Fibroblast of pulmonary artery (primary cell): ENCODE results near the gene DAPL1.
A peak's percentile ranks its signal among the peaks of the same experiment; 100 is the strongest.

Experiments used
- DNase-seq: peaks from one replicate; pipeline ENCODE4 v3.0.0-alpha.2; 2010; ENCODE audit warnings: low read depth
- H3K4me3 ChIP-seq: replicated peaks from 2 replicates; pipeline ENCODE4 v1.5.1; 2011; ENCODE audit warnings: low read depth, mild to moderate bottlenecking, control low read depth, low read length, moderate library complexity
- TF ChIP-seq, protein P1 (sequence below): IDR thresholded peaks from 2 replicates; pipeline ENCODE4 v1.5.1; 2011; ENCODE audit warnings: mild to moderate bottlenecking, control low read depth, low read length, inconsistent platforms; ENCODE audit errors: missing control alignments

The DAPL1 gene

DNA sequence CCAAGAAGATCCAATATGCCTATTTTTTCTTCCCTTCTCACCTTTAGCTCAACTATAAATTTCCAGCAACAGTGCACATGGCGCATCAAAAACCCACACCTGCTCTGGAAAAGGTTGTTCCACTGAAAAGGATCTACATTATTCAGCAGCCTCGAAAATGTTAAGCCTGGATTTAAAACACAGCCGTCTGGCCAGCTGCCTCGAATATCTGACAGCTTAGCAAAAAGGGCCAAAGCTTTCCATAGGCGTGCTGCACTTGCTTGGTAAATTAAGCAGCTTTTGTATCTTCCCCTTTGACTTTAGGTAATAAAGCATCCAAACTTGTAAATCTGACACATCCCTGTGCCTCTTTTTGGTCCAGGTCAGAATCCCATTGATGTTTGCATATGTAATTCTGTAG is 20.5 kb downstream of the DAPL1 start:
- TF ChIP-seq, protein P1, sequence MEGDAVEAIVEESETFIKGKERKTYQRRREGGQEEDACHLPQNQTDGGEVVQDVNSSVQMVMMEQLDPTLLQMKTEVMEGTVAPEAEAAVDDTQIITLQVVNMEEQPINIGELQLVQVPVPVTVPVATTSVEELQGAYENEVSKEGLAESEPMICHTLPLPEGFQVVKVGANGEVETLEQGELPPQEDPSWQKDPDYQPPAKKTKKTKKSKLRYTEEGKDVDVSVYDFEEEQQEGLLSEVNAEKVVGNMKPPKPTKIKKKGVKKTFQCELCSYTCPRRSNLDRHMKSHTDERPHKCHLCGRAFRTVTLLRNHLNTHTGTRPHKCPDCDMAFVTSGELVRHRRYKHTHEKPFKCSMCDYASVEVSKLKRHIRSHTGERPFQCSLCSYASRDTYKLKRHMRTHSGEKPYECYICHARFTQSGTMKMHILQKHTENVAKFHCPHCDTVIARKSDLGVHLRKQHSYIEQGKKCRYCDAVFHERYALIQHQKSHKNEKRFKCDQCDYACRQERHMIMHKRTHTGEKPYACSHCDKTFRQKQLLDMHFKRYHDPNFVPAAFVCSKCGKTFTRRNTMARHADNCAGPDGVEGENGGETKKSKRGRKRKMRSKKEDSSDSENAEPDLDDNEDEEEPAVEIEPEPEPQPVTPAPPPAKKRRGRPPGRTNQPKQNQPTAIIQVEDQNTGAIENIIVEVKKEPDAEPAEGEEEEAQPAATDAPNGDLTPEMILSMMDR = no peak
- no peak overlapping the region for H3K4me3 ChIP-seq
- DNase-seq = no peak

DNA sequence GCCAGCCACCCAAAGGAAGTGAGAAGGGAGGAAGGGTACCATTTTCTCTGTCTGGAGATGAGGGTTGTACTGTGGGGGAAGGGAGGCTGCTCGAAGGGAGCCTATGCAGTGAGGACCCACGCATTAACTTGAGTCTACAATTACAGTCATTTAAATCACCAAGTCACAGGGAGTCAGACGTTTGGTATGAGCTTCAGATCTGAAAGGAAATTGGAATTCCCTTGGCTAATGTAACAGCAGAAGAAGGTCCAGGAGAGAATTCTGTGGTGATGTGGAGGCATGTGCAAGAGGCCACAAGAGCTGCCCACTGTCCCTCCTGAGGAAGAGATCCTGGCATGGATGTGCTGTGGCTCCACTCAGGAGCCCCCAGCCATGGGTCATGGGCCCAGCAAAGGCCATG is 22.5 kb downstream of the DAPL1 start:
- no peak overlapping the region for H3K4me3 ChIP-seq
- no peak for DNase-seq

DNA sequence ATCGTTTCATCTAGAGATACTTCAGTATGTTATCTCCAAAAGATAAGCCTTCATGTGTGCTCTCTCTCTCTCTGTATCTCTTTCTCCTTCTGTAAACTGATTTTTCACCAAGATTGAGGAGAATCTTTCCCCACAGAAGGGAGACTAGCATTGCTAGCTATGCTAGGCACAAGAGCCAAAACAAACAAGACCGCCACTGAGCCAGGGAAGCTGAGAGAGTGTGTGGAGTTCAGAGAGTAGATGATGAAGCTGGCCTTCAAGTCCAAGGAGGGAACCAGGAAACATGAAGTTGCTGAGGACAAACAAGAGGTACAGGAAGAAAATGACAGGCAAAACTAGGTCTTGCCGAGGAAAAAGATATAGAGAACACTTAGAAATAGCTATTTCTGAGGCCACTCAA is 23.4 kb downstream of the DAPL1 start:
- TF ChIP-seq, protein P1 = no peak
- DNase-seq = peak; percentile 21
- no peak overlapping the region for H3K4me3 ChIP-seq

More for the DNA sequence above, 22.5 kb downstream of the DAPL1 start:
- TF ChIP-seq, protein P1 = no peak

DNA sequence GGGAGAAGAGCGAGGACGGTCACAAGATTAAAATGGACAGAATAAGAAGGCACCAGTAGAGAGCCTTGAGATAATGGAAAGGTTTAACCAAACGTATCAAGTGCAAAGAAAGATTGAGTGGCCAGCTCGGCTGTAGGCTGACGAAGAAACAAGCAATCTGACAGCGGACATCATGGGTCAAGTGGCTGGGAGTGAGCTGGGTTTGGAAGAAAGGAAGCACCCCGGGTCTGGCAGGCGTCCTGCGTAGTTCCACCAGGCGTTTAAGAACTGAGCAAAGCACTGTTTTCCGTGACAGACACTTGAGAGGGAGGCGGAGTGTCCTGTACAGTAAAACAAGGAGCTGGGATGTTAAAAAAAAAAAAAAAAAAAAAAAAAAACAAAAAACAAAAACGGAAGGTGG is 27.1 kb downstream of the DAPL1 start:
- TF ChIP-seq, protein P1 = no peak
- DNase-seq = no peak
- H3K4me3 ChIP-seq = no peak overlapping the region

DNA sequence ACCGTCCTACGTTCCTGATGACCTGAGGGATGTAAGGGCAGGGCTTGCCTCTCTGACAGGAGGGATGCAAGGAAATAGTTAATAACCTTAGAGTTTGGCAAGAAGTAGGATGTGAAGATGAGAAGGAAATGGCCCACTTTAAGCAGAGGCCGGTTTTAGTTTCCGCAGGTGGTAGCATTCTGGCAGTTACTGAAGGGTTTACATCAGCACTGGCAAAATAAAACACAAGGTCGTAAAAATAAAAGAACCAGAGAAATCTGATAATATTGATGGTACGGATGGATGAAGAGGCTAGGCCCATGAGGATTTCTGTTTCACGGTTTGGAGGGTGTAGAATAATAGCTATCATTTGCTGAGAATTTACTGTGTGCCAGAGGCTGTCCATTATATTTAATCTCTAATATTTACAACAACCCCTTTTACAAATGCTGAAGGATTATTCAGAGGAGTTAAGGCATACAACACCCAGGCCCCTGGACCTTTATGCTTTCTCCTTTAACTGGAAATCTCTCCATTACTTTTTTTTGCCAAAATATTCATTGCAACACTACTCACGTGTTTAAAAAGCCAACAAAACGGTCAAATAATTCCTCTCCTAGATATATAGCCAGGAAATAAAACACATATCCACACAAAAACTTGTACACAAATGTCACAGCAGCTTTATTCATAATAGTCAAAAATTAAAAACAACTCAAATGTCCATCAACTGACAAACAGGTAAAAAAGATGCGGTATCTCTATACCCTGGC is 28.5 kb downstream of the DAPL1 start:
- no peak overlapping the region for H3K4me3 ChIP-seq
- TF ChIP-seq, protein P1 = no peak
- DNase-seq = no peak

DNA sequence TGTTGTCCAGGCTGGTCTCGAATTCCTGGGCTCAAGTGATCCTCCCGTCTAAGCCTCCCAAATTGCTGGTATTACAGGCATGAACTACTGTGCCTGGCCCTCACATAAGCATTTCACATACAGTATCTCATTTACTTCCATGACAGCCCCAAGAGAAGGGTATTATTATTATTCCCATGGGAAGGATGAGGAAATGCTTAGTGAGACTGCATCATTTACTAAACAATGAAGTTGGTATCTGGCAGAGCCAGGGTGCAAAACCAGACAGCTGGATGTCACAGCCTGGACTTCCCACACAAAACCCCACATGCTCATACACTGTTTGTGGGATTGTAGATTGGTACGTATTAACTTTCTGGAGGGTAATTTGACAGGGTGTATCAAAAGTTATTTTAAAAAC is 29.9 kb downstream of the DAPL1 start:
- no peak overlapping the region for H3K4me3 ChIP-seq
- TF ChIP-seq, protein P1 = no peak
- peak; percentile 16 for DNase-seq

DNA sequence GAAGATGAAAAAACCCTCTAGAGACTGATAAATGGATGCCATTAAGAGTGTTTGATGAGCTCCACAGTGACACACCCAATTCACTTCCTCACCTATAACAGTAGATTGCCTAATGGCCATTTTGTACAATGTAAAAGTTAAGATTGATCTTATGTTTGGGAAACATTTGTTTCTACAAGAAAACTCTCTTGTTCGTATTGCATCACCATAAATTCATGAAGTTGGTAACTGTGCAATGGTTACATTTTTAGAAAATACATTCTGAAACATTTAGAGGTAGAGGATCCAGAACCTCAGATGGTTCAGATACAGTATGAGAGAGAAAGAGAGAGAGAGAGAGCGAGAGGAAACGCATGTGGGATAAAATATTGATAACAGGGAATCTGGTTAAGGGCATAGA is 31.8 kb downstream of the DAPL1 start:
- no peak overlapping the region for H3K4me3 ChIP-seq
- DNase-seq = no peak
- TF ChIP-seq, protein P1 = no peak
